Activated effector memory CD4-positive, alpha-beta T cell treated with Interleukin-2 at 50 U/mL for 16 hours (primary cell): ENCODE data around the gene NT5DC2.
"Not testable (repeated sequence)": the region's sequence is repeated elsewhere in the genome, so short reads cannot be mapped to it uniquely, and the experiment has no call there.

Source experiments
- DNase-seq: peaks from one replicate; pipeline ENCODE4 v3.0.0-alpha.2; 2020

The NT5DC2 gene

GRCh38 chr3:52537165-52537620 is 3.5 kb upstream of the NT5DC2 start:
- no peak for DNase-seq

DNA sequence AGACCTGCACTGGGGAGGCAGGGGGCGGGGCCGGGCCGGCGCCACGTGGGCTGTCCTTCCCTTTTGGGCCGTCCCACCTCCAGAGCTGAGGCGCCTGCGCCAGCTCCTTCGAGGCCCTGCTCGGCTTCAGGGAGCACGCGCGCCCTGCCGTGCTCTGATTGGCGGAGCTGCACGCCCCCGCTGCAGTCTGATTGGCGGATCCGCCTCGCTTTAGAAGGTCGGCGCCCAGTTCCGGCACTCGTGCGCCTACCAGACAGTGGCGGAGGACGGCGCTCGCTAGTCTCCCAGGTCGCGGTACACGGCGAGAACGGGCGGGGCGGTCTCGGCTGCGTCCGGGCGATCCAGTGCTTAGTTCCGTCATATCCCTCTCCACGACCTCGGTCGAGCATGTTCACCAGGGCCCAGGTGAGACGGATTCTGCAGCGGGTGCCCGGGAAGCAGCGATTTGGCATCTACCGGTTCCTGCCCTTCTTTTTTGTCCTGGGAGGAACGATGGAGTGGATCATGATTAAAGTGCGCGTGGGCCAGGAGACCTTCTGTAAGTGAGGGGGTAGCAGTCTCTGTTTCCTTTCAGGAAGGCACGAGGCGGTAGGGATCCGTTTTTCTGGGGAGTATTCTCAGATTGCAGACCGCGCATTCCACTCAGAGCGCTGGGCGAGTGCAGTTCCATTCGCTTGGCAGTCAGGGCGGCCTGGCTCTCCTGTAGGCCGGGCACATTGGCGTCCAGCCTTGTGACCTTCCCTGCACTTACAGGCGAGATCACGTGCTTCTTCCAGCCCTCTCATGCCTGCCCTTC is 2.9 kb upstream of the NT5DC2 start, which contains the start of gene UQCC5:
Gene UQCC5 (plus strand): TSS at position 237 of the 796 bp plus-strand sequence. CDS start 151 bp downstream, at position 388.
- DNase-seq, result peak; percentile 97

GRCh38 chr3:52536112-52536368 is 2.4 kb upstream of the NT5DC2 start:
- DNase-seq, result no peak

DNA sequence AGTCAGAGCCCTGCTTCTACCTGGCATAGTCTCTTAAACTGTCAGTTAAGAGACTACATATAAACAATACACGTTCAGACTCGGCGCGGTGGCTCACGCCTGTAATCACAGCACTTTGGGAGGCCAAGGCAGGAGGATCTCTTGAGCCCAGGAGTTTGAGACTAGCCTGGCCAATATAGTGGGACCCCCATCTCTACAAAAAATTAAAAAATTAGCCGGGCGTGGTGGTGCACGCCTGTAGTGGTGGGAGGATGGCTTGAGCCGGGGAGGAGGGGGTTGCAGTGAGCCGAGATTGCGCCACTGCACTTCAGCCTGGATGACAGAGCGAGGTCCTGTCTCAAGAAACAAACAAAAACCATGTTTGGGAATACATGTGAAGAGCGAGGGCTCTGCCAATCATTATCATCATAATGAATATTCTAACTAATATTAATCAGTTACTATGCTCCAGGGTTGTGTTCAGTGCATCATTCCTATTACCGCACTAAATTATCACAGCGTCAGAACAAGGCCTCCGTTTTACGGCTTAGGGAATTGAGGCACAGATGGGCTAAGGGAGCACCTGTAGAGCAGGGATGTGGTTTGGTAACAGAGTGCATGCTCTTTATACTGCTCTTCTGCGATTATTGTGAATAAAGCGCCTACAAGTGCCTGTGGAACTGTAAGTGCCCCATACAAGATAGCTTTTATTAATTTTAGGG is 1.9 kb upstream of the NT5DC2 start:
- no peak for DNase-seq

- no peak for DNase-seq
Measured at GRCh38 chr3:52534281-52535183, 875 bp upstream of the NT5DC2 start.

DNA sequence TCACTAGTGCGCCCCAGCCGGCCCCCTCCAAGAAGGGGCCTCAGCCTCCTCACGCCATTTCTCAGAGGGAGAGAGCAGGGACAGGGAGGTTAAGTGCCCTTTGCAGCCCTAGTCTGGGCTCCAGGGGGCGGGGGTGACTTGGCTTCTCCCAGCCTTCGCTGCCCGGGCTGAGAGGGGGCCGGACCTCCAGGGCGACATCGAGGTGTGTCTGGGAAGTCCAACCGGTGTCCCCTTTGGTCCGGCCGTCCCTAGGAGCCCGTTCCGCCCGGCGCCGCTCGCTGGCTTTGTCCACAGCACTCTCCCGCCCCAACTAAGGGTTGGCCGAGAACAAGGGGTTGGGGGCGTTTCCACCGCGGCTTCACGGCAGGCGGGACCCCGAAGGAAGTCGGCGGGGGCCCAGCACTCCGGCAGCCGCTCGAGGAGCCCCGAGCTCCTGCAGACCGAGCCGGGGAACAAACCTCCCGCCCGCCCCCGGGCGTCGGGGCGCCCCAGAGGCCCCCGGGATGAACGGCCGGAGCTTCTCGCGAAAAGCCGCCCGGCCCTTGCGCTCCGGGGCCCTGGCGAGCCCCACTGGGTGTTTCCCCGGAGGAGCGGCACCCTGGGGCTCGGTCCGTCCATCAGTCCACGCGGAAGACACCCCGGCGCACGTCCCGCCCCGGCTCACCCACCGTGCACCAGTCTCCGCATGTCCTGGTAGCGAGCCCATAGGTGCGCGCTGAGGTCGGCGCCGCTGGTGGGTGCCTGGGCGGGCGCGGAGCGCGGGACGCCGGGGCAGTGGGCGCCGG is 627 bp downstream of the NT5DC2 start:
- DNase-seq, result no peak

GRCh38 chr3:52532517-52532837 is 1.2 kb downstream of the NT5DC2 start:
- no peak for DNase-seq

DNA sequence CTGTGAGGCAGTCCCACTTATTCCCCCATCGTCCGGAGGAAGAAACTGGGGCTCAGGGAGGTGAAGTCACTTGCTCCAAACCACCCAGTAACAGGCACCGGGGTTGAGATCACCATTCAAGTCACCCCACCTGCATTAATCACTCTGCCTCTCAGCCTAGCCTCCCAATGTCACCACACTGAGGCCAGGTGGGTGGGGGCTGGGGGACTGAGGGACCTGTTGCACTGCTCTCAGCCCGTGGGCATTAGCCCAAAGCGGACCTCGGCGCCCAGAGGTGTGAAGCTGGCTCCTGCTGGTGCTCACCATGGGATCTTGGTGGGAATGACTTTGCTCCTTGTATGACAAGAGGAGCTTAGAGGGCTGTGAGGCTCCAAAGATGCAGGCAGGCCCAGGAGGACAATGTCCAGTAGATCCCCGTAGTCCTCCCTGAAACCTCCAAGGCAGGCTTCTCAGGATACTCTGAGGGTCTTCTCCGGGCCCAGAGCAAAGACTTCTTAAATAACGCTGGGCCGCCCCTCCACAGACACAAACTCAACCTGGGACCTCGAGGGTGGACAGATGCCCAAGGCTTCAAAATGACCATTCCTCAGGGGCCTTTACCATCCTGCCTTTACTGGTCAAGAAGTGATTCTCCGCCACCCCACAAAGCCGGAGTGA is 1.7 kb downstream of the NT5DC2 start:
- no peak for DNase-seq

DNA sequence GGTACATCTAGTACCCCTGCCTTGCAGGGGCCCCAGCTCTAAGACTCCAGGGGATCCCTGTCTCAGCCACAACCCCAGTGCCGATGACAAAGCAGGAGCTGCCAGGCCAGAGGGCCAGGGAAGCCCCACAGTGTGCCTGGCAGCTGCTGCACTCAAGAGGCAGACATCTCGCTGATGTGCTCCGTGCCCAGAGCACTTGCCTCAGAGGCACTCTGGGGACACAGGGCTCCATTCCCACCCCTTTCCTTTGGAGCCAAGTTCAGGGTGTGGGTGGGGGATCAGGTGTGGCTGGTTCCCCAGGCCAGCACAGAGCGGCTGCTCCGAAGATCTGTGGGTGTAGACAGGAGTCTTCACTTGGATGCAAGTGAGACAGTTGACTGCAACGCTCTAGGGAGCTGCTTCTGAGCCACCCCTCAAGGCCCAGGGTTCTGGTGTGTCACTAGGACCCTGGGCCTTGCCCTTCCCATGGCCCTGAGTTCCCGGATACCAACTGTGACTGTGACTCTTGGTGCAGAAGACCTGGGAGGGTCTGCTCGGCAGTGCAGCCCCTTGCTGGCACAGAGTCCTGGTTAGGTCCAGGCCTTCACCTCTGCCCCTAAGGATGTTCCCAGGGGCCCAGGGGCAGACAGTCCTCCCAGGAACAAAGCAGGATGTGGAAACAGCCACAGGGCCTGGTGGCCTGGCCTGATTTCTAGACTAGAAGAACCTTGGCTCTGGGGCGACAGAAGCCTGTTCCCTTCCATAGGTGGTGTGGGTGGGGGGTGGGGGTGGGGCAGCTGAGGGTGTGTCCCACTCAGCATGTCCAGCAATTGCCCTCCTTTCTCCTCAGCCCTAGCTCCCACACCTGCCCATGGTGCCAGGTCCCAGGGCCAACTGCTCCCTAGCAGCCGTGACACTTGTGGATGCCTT is 2.5 kb downstream of the NT5DC2 start:
- no peak for DNase-seq

DNA sequence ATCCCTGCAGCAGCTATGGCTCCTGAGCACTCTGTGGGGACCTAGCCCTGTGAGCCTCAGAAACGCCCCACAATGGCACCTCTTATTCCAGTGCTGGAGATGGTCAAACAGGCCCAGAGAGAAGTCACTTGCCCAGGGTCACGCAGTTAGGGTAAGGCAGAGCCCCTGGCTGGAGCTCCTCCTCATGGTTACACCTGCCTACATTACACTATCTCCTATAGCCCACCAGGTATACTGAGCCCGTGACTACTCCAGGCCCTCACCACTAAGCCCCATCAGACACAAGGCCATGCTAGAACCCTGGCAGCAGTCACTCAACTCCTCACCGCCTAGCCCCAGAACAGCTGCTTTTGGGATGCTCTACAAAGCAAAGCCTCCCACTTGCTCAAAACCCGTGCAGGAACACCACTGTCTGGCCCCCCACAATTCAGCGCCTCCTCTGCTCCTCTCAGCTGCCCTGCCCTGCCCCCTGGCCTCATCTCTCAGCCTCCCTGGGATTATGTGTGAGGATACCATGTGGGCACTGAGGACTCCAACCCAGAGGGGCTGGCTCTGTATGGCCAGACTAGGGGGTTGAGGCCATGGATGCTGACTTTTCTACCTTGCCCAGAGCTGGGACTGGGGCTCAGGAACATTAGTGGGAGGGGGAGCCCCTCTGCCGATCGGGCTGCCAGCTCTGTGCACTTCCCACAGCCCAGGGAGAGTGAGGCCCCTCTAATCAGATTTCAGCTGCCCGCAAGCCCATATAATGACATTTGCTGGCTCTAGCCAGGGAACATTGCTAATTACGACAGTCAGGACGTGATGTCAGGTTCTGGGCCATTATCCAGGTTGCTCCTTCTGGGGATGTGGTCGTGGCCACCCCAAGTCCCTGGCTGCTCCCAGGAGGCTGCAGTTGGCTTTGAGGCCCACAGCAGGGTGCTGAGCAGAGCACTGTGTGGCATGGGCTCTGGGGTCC is 4.0 kb downstream of the NT5DC2 start:
- no peak for DNase-seq

- no peak for DNase-seq
Measured at GRCh38 chr3:52528586-52529375, 4.9 kb downstream of the NT5DC2 start.

DNA sequence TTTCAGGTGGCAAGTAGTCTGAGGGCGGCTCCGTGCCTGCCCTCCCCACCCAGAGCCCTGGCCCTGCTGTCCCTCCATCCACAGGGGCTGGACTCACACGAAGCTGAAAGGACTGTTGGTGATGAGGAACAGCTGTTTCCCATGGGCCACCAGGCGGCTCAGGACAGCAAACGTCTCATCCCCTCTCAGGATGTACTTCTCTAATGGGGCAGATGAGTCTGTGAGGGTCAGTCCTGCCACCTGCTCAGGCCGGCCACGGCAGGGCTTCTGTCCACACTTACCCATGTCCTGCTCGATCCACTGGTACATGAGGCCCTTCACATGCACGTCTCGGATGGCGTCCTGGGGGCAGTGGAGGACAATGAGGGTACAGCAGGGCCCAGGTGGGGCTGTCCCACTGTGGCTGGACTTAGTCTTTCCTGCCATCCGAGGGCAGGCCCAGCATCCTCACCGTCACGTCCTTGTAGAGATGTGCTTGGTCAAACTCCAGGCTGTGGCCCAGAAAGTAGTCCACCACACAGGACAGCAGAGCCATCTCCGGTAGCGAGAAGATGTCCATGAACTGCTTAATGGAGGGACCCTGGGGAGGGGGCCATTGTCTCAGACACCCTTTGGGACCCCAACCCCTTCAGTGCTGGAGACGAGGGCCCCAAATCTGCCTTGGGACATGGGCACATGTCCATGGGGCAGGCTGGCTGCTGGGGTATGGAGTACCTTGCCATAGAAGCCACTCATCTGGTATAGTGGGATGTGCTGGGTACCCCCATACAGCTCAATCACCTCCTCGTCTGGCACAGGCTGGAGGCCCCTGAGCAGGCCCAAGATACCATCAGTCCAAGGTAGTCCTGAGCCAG is 5.7 kb downstream of the NT5DC2 start:
- DNase-seq, result no peak

- no peak for DNase-seq
Measured at GRCh38 chr3:52527039-52527731, 6.5 kb downstream of the NT5DC2 start.

DNA sequence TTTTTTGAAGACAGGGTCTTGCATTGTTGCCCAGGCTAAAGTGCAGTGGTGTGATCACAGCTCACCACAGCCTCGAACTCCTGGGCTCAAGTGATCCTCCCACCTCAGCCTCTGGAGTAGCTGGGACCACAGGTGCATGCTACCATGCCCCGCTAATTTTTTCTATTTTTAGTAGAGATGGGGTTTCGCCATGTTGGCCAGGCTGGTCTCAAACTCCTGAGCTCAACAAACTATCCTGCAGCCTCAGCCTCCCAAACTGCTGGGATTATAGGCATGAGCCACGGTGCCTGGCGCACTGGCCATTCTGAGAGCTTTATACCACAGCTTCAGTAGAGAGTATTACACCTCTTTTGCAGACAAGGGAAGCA is 7.0 kb downstream of the NT5DC2 start:
- not testable (repeated sequence) for DNase-seq

- no peak for DNase-seq
Measured at GRCh38 chr3:52525680-52526561, 7.7 kb downstream of the NT5DC2 start.
